ENCODE results near the gene LARGE1. TPM values are rescaled to one million over a fixed set of nuclear protein-coding genes. Genes with fewer than 3 reads are reported as not detected.

LARGE1 gene
- total RNA-seq, 1 experiment from 2014 or later: 1.6 TPM

DNA sequence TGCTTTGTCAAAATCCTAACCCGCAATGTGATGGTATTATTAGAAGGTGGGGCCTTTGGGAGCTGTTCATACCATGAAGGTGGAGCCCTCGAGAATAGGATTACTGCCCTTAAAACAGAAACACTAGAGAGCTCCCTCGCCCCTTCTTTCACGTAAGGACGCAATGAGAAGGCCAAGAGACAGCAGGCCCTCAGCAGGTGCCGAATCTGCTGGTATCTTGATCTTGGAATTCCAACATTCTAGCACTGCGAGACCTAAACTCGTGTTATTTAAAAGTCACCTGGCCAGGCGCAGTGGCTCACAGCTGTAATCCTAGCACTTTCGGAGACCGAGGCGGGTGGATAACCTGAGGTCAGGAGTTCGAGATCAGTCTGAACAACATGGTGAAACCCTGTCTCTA, 33.1 kb downstream of the LARGE1 start:
- no peak for DNase-seq (ENCODE audit: extremely low read depth, low read depth)

DNA sequence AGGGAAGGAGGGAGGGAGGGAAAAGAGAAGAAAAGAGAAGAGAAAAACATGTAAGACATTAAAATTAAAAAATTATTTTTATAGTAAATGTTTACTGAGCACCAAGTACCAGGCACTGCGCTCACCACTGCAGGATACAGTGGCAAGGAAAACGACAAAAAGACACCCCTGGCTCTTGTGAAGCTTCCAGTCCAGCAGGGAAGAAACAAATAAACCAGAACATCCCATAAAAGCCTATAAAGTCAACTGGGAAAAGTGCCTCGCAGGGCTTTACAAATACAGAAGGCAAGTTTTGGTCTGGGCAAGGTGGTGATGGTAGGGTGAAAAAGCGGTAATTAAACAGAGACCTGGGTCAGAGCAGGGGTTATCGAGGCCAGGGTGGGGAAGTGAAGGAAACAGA, 33.6 kb downstream of the LARGE1 start:
- no peak for DNase-seq (ENCODE audit: extremely low read depth, low read depth)

DNA sequence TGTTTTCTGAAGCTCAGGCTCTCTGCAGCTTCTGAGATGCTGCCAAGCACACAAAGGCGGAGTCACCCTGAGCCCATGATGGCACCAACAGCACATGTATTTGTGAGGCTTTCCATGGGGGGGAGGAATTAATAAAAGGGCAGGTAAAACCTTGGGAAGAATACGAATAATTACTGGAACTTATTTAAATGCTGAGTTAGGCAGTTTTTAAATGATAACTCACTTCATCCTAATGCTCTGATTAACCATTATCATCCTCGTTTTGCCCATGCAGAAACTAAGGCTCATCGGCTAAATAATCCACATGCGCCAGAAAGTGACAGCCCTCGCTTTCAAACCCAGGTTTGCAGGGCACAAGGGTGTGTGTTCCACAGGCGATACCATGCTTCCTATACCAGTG, 35.4 kb downstream of the LARGE1 start:
- no peak for DNase-seq (ENCODE audit: extremely low read depth, low read depth)

GRCh38 chr22:33883961-33884808, 36.1 kb downstream of the LARGE1 start:
- DNase-seq (ENCODE audit: extremely low read depth, low read depth): no peak

DNA sequence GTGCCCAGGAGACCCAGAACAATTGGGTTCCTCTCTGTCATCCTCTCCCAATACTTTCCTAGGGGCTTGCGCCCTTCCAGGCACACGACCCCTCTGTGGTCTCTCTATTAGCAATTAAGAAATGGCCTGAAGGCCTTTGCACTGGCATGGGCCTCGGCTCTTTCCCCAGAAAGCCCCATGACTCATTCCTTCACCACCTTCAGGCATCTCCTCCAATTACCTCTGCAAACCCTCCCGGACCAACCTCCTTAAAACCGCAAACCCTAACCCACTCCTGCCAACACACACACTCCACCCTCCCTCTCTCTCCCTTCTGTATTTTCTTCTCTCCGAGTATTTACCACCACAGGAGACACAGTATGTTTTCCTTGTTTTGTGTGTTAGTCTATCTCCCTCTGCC, 36.7 kb downstream of the LARGE1 start:
- no peak for DNase-seq (ENCODE audit: extremely low read depth, low read depth)

- no peak for DNase-seq (ENCODE audit: extremely low read depth, low read depth)
Observed at GRCh38 chr22:33882991-33883390, 37.3 kb downstream of the LARGE1 start.

DNA sequence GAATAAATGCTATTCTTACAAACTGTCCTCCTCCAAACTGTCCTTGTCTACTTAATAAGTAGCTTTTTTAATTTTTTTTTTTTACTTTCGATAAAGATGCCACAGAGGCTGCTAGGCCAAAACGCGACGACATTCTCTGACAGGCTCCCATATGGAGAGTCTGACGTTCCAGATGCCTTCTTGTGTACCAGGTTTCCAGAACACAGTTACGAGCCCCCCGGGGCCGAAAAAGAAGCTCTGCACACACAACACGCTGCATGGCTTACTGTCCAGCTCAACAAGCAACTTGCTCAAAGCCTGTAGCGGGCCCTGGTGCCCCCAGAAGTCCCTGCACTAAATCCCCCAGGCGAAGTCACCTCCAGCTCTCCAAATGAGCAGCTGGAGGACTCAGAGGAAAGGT, 39.3 kb downstream of the LARGE1 start:
- no peak for DNase-seq (ENCODE audit: extremely low read depth, low read depth)

GRCh38 chr22:33879796-33880195, 40.5 kb downstream of the LARGE1 start:
- no peak for DNase-seq (ENCODE audit: extremely low read depth, low read depth)

GRCh38 chr22:33875316-33875715, 45.0 kb downstream of the LARGE1 start:
- DNase-seq (ENCODE audit: extremely low read depth, low read depth): no peak

DNA sequence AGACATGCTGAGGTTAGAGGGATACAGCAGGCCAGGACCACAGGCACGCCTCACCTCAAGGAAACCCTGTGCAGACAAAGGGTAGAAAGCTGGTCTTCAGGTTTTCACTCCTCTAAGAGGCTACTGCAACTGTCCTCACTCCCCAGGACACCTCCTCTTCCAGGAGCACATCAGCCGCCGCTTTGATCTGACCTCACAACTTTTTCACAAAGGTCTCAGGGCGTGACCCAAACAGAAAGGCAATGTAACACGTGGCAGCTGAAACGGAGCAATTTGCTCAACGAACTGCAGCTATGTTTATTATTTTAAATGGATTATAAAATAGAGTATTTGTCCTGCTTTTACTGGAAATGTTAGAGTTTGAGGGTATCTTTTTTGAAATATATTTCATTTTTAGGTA, 46.1 kb downstream of the LARGE1 start:
- DNase-seq (ENCODE audit: extremely low read depth, low read depth): no peak

- DNase-seq (ENCODE audit: extremely low read depth, low read depth): no peak
Observed at GRCh38 chr22:33873666-33874065, 46.6 kb downstream of the LARGE1 start.

DNA sequence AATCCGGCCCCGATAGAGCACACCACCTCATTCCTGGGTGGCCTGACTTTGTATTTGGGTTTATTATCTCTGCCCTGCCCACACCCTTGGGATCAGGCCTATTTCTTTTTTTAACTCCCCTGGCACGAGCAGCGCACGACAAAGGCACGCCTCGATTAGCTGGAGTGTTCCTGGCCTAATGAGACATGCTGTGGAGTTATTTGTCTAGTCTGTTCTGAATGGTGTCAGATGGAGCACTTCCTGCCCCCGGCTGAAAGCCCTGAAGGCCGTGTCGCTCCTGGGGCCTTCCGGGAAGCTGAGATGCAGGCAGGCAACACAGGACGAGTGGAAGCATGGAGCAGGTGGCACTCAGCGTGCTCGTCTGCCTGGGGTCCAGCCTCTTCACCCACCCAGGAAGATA, 47.1 kb downstream of the LARGE1 start:
- DNase-seq (ENCODE audit: extremely low read depth, low read depth): no peak

DNA sequence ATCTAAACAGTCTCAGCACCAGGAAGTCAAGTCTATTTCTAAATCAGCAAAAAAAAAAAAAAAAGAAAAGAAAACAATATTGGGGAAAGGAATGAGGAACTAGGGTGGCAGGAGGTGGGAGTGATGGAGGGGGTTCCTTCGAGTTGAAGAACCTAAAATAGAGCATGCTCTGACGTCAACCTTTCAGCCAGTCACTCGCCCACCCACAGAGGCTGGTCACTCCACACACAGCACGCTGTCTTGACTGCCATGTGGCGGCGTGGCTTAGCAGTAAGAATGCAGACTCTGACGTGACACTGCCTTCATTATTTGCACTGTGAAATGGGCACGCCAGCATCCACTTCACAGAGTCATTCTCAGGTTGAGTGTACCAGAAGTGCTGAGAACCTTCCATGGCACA, 48.3 kb downstream of the LARGE1 start:
- DNase-seq (ENCODE audit: extremely low read depth, low read depth): no peak

- DNase-seq (ENCODE audit: extremely low read depth, low read depth): no peak
Observed at GRCh38 chr22:33869946-33870345, 50.3 kb downstream of the LARGE1 start.

DNA sequence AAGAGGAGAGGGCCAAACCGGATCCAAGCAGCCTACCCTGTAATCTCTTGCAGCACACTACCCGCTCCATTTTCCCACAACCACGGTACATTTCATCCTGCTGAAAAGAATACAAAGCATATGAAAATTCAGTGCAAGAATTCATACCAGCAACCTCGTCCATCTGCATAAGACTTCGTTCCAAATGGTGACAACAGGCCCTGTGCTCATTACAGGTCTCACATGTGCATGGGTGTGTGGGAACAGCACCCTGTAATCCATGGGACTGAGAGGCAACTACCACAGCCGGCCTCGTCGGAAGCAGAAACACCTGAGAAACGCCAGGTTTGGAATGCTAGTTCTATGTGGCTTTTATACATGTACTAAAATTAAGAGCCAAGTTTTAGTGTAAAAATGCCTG, 52.3 kb downstream of the LARGE1 start:
- no peak for DNase-seq (ENCODE audit: extremely low read depth, low read depth)

DNA sequence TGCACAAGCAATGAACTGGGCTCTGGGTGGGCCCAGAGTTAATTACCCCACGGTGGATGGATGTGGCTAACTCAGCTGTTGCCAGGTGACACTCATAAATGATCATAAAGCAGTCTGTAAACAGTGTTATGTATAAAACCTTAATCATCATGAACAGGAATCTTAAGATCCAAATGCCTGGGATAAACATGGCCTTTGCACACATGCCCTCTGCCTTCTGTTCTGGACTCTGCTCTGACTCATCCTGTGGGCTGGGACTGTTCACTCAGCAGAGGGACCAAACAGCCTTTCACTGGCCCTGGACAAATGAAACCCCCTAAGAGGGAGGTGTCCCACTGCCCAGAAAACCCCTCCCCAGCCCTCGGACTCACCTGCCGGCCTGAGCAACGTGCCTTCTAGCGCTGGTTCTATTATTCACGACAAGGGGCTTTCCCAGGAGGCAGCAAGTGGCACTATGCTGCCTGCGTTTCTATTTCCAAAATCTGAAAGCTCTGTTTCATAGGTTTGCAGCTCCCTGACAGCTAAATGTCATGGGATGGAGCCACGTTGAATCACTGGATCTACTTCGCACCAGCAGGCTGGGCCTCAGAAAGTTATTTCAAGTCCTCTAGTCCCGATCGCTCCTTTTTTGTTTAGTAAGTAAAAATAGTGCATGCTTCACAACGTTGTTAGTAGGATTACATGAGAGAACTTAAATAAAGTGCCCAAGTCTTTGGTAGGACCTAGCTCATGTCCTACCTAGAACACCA, 53.0 kb downstream of the LARGE1 start:
- DNase-seq (ENCODE audit: extremely low read depth, low read depth): no peak

DNA sequence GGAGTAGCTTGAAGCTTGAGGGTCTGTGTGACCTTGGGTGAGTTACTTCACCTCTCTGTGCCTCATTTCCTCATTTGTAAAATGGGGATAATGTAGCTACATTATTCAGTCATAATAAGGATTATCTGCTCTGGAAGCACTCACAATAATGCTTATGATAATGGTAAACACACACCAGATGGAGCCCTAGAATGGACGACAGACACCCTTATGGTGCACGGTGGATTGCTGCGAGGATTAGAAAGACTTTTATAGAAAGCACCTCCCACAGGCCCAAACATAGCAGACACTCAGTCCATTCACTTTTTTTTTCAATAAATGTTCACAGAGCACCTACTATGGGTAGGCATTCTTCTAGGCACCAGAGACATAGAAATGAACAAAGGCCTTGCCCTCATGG, 53.8 kb downstream of the LARGE1 start:
- no peak for DNase-seq (ENCODE audit: extremely low read depth, low read depth)

GRCh38 chr22:33865996-33866395, 54.3 kb downstream of the LARGE1 start:
- no peak for DNase-seq (ENCODE audit: extremely low read depth, low read depth)

DNA sequence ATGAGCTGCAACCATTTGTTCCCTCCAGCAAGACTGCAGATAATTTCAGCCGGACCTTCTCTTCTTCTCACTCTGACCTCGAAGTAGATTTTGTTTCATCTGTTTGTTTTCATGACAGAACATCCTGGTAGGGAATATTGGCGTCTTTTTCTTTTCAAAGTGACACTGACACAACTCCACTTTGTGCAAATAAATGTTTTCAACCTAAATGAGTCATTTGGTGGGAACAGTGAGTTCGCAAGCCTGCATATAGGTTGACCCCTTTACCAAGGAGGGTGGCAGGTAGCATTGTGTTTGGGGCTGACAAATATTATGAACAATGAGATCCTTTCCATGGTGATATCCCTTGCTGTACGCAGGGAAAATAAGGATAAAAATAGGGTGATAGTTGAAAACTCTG, 55.0 kb downstream of the LARGE1 start:
- DNase-seq (ENCODE audit: extremely low read depth, low read depth): no peak

DNA sequence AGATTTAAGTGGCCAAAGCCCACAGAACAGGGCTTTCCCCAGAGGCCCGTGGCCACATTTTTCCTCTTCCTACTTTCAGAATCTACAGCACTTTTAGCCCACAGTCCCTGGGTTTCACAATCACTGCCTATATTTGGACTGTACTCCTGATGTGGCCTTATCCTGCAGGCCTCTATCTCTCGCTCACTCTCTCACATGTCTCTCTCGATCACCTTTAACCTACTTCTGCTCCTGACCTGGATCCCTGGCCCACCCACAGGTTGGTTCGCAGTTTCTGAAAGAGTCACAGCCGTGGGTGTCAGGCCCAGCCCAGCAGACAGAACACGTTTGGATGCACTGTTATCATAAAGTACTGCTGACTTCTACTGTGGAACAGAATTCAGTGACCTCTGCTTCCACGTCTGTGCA, 55.5 kb downstream of the LARGE1 start:
- no peak for DNase-seq (ENCODE audit: extremely low read depth, low read depth)

- no peak for DNase-seq (ENCODE audit: extremely low read depth, low read depth)
Observed at GRCh38 chr22:33861216-33861875, 58.9 kb downstream of the LARGE1 start.

GRCh38 chr22:33860386-33860785, 59.9 kb downstream of the LARGE1 start:
- DNase-seq (ENCODE audit: extremely low read depth, low read depth): no peak
